GM12875 (cell line): Measurements from ENCODE around the gene REG1B.

Experiments
- H3K4me3 ChIP-seq: one replicate; pipeline ENCODE4 v1.5.1; 2011; ENCODE audit warnings: low read depth, low read length, control low read depth
- CTCF ChIP-seq: IDR thresholded peaks from 2 replicates; pipeline ENCODE4 v1.5.1; 2011; ENCODE audit warnings: low read depth, mild to moderate bottlenecking, control low read depth, inconsistent platforms, low read length, moderate library complexity, borderline replicate concordance; ENCODE audit not compliant: insufficient read depth

REG1B gene

GRCh38 chr2:79087785-79088364 is at the start of gene REG1B:
Gene REG1B, minus strand, starts transcription at chr2:79087993. Its CDS starts 381 bp downstream, at chr2:79087612.
- no peak for TF ChIP-seq CTCF
- no peak within 1 kb of the TSS for H3K4me3 ChIP-seq

DNA sequence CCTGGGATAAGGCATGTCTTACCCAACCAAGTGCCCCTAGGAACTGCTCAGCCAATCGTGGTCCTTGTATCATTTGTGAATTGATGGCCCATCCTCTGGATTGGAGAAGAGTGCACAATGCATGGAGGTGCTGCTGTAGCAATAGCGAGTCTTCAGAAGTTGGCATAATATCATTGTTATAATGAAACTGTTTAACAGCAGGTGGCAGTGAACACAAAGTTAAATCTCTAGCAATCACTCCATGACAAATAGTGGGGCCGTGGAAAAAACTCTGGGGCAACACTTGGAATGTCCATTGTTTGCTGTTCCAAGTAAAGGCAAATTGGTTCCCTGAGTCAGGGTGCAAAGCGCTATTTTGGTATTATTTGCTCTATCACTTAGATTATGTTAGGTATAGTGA is 43.9 kb upstream of the REG1B start:
- no peak for TF ChIP-seq CTCF
- H3K4me3 ChIP-seq: no peak overlapping the region

DNA sequence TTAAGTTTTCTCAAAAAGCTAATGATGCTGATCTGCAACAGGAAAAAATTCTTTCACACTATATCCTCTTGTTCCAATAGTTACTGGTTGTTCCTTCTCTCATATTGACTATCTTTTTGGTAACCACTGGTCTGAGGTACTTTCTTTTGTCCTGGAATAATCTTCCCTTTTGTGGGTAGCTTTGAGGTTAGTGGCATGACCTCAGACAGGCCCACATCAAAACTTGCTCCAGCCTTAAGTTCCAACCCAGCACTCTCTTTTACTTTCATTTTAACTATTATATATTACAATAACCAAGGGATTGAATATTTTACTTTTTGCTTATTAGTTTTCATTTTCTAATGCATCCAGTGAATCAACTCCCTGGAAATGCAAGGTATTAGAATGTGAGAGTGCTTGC is 42.0 kb upstream of the REG1B start:
- H3K4me3 ChIP-seq: no peak overlapping the region
- no peak for TF ChIP-seq CTCF

DNA sequence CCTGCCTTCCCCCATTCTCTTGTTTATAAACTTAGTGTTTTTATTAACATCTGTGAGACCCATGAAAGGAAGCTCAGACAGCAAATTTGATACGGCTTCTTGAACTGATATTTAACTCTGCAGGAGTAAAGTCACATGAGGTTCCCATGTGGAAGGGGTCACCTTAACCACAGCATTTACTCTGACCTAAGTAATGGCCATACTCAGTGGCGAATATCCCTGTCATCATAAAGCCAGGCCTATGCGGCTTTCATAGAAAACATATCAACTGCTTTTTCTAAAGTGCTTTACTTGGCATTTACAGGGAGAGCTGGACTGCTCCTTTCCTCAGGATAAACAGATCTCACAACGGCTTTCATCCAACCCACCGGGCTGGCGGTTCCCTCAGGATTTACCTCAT is 41.5 kb upstream of the REG1B start:
- TF ChIP-seq CTCF: no peak
- H3K4me3 ChIP-seq: no peak overlapping the region

GRCh38 chr2:79128406-79128805 is 40.6 kb upstream of the REG1B start:
- no peak for TF ChIP-seq CTCF
- no peak overlapping the region for H3K4me3 ChIP-seq

- H3K4me3 ChIP-seq: no peak overlapping the region
- no peak for TF ChIP-seq CTCF
Observed at GRCh38 chr2:79125721-79125985, 37.9 kb upstream of the REG1B start.

- no peak for TF ChIP-seq CTCF
- H3K4me3 ChIP-seq: no peak overlapping the region
Observed at GRCh38 chr2:79124907-79125720, 37.3 kb upstream of the REG1B start.
